GM19025 (cell line): Measurements from ENCODE around the gene HEXA.

Experiments
- ATAC-seq: cut with Tn5 transposase; IDR thresholded peaks from one replicate; pipeline ENCODE4 v1.9.1; 2021; ENCODE audit warnings: mild to moderate bottlenecking, low read depth, moderate library complexity; ENCODE audit not compliant: unreplicated experiment

The HEXA gene

GRCh38 chr15:72323752-72324151, 52.1 kb downstream of the HEXA start:
- no peak for ATAC-seq

DNA sequence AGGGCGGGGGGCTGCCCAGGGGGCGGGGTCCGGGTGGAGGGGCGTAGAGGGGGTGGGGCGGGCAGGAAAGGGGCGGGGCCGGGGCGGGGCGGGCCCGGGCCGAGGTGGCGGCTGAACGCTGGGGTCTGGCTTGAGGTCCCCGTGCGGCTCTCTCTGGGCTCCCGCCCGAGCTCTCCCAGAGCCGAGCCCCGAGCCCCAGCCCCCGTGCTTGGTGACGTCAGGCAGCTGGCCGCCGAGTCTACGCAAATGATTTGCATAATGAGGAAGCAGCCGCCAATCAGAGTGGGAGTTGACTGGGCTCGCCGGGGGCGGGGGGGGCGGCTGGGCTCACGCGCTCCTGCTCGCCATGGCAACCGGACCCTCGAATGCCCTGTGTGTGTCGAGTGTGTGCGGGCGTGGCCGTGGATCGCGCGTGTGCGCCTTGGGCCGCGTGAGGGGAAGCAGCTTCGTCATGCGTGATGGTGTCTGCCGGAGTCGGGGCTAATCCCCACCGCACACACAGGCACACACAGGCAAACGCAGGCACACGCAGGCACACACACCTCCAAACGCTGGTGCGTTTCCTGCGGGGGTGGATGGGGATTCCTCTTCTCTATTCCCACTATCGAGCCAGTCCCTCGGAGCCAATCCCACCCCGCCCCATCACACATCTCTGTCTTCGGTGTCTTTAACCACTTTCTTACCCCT, 55.7 kb downstream of the HEXA start, which contains the start of gene CELF6:
TSS of gene CELF6 (minus strand) at position 173 of the 687 bp plus-strand sequence. CDS start 283 bp downstream, outside the sequence.
- no peak for ATAC-seq

- ATAC-seq, result no peak
These were observed 56.3 kb downstream of the HEXA start for GRCh38 chr15:72319360-72319984.

- ATAC-seq, result no peak
These were observed 57.3 kb downstream of the HEXA start for GRCh38 chr15:72318408-72318942.

- no peak for ATAC-seq
These were observed 60.0 kb downstream of the HEXA start for GRCh38 chr15:72315706-72316370.

DNA sequence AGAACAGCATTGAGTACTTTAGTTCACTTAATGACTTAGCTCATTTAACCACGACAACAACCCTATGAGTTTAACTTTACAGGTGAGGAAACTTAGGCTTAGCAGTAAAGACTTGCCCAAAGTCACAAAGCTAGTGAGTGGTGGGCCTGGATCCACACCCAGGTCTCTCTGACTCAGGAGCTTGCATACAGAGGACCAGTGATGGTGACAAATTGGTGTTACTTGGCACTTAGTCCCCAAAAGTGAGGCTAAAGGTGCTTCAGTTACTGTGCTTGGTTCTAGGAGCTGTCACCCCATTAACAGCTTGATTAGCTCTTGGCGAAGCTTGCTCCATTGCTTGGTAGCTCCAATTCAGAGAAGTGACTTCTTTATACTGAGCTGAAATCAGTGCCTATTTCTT, 61.9 kb downstream of the HEXA start:
- ATAC-seq, result no peak

GRCh38 chr15:72313448-72313840, 62.4 kb downstream of the HEXA start:
- ATAC-seq, result no peak

DNA sequence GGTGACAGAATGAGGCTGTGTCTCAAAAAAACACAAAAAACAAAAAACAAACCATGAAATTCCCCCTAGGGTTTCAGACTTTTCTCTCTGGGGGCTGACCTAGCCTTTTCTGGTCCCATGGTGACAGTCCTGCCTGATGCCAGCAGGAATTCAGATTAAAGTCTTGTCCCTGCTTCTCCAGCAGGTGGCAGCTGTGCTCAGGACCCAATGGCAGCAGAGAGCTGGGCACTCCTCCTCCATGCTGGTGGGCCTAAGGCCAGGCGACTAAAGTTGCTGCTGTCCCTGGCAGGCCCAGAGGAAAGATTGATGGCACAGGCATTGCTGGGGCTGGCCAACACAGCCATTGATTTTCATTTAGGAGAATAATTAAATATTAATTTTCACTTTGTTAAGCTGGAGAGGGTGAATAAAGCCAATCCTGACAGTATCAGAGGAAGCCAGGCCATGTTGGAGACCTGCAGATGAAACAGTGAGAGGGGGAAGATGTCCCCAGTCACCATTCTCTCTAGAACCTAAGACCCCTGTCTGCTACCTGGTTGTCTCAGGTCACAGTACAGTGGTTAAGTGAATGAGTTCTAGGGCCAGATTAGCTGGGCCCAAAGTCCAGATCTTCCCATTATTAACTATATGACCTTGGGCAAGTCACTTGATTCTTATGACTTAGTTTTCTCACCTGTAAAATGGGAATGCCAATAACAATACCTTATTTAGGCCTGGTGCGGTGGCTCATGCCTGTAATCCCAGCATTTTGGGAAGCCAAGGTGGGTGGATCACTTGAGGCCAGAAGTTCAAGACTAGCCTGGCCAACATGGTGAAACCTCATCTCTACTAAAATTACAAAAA, 63.0 kb downstream of the HEXA start:
- ATAC-seq, result no peak

- no peak for ATAC-seq
These were observed 68.8 kb downstream of the HEXA start for GRCh38 chr15:72307026-72307425.

DNA sequence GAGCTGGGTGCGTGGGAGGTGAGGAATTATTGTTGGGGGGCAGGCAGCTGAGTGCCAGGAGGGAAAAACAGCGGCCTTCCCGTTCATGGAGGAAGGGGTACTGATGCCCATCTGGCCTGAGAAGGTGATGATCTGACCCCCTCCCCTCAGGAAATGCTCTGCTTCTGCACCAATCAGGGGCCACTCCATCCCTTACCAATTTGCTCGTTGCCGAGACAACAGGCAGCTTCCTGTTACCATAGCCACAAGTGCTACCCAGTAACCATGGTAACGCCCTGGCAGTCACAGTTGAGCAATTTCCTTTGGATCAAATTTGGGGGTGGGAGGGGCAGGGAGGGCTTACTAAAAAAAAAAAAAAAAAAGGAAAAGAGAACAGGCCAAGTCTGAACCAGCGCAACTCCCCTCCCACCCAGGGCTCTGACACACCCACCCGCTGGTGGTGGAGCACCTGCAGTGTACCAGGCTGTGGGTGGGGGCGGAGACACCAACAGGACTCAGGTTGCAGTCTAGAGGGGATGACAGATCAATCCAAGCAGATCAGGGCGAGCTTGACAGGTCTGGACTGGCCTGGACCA, 69.5 kb downstream of the HEXA start:
- ATAC-seq, result no peak

- no peak for ATAC-seq
These were observed 71.2 kb downstream of the HEXA start for GRCh38 chr15:72304596-72304995.

DNA sequence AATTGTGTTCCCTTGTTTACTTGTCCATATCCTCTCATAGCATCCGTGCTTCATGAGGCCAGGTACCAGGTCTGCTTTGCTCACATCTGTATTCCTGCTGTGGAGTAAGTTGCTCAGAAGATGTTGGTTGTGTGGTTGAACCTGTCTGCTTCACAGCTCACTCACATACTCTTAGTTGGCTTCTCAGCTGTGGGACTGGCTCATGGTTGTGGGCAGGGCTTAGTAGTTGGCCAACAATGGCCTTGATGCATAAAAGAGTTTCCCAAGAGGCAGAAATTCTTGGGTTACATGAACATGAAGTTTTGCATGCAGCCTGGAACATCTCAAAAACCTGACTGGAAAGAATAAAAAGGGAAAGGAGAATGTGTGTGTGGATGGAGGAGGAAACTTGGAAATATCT, 72.9 kb downstream of the HEXA start:
- no peak for ATAC-seq
